ENCODE measurements around the gene ZNF335. TPM values are rescaled to one million over a fixed set of nuclear protein-coding genes. Genes with fewer than 3 reads are reported as not detected.
A peak's percentile ranks its signal among the peaks of the same experiment; 100 is the strongest.

Gene ZNF335, protein sequence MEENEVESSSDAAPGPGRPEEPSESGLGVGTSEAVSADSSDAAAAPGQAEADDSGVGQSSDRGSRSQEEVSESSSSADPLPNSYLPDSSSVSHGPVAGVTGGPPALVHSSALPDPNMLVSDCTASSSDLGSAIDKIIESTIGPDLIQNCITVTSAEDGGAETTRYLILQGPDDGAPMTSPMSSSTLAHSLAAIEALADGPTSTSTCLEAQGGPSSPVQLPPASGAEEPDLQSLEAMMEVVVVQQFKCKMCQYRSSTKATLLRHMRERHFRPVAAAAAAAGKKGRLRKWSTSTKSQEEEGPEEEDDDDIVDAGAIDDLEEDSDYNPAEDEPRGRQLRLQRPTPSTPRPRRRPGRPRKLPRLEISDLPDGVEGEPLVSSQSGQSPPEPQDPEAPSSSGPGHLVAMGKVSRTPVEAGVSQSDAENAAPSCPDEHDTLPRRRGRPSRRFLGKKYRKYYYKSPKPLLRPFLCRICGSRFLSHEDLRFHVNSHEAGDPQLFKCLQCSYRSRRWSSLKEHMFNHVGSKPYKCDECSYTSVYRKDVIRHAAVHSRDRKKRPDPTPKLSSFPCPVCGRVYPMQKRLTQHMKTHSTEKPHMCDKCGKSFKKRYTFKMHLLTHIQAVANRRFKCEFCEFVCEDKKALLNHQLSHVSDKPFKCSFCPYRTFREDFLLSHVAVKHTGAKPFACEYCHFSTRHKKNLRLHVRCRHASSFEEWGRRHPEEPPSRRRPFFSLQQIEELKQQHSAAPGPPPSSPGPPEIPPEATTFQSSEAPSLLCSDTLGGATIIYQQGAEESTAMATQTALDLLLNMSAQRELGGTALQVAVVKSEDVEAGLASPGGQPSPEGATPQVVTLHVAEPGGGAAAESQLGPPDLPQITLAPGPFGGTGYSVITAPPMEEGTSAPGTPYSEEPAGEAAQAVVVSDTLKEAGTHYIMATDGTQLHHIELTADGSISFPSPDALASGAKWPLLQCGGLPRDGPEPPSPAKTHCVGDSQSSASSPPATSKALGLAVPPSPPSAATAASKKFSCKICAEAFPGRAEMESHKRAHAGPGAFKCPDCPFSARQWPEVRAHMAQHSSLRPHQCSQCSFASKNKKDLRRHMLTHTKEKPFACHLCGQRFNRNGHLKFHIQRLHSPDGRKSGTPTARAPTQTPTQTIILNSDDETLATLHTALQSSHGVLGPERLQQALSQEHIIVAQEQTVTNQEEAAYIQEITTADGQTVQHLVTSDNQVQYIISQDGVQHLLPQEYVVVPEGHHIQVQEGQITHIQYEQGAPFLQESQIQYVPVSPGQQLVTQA (N-terminal part only)
- 7.2 and 11.1 TPM in 2 replicates for total RNA-seq (2014; rRNA removed; shearing (Covaris generic))

GRCh38 chr20:45971675-45972499 is at the start of gene ZNF335:
TSS of gene ZNF335 (minus strand) at chr20:45972203. CDS start at chr20:45971410, 793 bp downstream.
- in situ Hi-C loops (cut with HindIII; ENCODE audit: low sequenced_read_pairs): no loop called here
- DNase-seq (ENCODE audit: low spot score): peak; percentile 96

- in situ Hi-C loops (cut with HindIII; ENCODE audit: low sequenced_read_pairs): no loop called here
Measured at GRCh38 chr20:46020555-46020954, 48.6 kb upstream of the ZNF335 start.

GRCh38 chr20:46018611-46019010 is 46.6 kb upstream of the ZNF335 start:
- DNase-seq (ENCODE audit: low spot score): no peak
- in situ Hi-C loops (cut with HindIII; ENCODE audit: low sequenced_read_pairs): no loop called here

More at GRCh38 chr20:46020555-46020954, 48.6 kb upstream of the ZNF335 start:
- DNase-seq (ENCODE audit: low spot score): no peak

- no peak for DNase-seq (ENCODE audit: low spot score)
- in situ Hi-C loops (cut with HindIII; ENCODE audit: low sequenced_read_pairs): no loop called here
Measured at GRCh38 chr20:46018112-46018511, 46.1 kb upstream of the ZNF335 start.

DNA sequence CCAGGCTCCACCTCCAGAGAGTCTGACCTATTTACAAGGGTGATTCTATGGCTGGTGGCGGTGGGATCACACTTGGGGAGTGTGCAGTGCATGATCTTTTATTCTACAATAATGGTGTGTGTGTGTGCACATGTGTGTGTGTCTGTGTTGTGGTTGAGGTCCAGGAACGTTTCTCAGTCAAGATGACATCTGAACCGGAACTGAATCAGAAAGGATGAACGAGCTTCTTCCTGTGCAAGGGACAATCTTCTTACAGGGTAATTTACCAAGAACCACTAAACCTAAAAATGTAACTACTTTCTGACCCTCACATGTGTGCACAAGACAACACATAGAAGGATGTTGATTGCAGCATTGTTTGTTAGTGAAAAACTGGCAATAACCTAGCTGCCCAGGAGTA is 45.3 kb upstream of the ZNF335 start:
- in situ Hi-C loops (cut with HindIII; ENCODE audit: low sequenced_read_pairs): no loop called here
- DNase-seq (ENCODE audit: low spot score): no peak

DNA sequence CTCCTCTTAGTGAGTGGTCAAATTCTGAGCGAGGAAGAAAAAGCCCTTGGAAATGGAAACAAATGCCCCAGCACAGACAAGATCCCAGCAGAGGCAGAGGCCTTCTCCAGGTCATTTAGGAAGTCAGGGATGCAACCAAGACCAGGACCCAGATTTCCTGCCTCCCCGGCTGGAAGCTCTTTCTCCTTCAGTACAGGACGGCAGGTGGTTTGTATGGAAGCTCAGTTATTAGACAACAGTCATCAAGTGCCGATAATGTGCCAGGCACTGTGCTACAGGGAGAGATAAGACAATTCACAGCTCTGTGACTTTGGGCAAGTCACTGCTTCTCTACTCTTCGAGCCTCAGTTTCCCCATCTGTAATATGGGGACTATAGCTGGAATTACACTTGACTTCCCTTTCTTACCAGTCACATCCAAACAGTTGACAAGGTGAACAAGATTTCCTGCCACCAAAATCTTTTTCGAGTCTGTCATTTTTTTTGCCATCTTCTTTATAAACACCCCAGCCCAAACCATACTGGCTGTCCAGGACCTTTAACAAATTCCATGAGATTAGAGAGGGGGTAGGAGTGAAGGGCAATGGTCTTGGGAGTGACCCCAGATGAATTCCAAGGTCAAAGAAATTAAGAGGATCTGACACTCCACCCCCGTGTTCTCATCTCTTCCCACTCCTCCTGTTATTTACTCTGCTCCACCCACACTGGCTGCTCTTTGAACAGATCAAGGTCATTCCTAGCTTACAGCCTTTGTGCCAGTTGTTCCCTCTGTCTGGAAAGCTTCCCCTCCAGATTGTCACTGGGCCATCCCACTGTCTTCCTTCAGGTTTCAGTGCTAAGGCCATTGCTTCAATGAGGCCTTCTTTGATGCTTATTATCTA is 42.8 kb upstream of the ZNF335 start:
- in situ Hi-C loops (cut with HindIII; ENCODE audit: low sequenced_read_pairs): no loop called here
- no peak for DNase-seq (ENCODE audit: low spot score)

- in situ Hi-C loops (cut with HindIII; ENCODE audit: low sequenced_read_pairs): no loop called here
- DNase-seq (ENCODE audit: low spot score): peak; percentile 41
Measured at GRCh38 chr20:46013829-46014516, 42.0 kb upstream of the ZNF335 start.

GRCh38 chr20:46013322-46013828 is 41.4 kb upstream of the ZNF335 start:
- in situ Hi-C loops (cut with HindIII; ENCODE audit: low sequenced_read_pairs): no loop called here

GRCh38 chr20:46012921-46013320 is 40.9 kb upstream of the ZNF335 start:
- in situ Hi-C loops (cut with HindIII; ENCODE audit: low sequenced_read_pairs): no loop called here
- no peak for DNase-seq (ENCODE audit: low spot score)

More at GRCh38 chr20:46013322-46013828, 41.4 kb upstream of the ZNF335 start:
- no peak for DNase-seq (ENCODE audit: low spot score)

- DNase-seq (ENCODE audit: low spot score): no peak
- in situ Hi-C loops (cut with HindIII; ENCODE audit: low sequenced_read_pairs): no loop called here
Measured at GRCh38 chr20:46011631-46012482, 39.9 kb upstream of the ZNF335 start.

DNA sequence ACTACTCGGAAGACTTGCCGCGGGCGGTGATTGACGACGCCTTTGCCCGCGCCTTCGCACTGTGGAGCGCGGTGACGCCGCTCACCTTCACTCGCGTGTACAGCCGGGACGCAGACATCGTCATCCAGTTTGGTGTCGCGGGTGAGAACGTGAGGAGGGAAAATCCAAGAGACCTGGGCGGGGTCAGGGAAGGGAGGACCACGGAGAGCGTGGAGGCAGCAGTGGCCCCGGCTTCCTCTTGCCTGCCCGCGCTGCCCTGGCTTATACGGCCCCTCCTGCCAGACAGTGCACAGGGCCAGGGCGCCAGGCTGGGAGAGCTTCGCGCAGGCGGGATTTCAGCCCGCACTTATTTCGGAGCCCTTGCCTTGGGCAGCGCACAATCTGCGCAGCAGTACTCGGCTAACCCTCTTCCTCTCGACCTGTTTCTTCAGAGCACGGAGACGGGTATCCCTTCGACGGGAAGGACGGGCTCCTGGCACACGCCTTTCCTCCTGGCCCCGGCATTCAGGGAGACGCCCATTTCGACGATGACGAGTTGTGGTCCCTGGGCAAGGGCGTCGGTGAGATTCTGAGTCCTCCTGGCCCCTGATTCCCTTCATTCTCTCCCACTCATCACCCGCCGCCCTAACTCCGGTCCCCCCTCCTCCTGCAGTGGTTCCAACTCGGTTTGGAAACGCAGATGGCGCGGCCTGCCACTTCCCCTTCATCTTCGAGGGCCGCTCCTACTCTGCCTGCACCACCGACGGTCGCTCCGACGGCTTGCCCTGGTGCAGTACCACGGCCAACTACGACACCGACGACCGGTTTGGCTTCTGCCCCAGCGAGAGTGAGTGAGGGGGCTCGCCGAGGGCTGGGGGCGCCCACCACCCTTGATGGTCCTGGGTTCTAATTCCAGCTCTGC is 38.7 kb upstream of the ZNF335 start:
- no peak for DNase-seq (ENCODE audit: low spot score)

DNA sequence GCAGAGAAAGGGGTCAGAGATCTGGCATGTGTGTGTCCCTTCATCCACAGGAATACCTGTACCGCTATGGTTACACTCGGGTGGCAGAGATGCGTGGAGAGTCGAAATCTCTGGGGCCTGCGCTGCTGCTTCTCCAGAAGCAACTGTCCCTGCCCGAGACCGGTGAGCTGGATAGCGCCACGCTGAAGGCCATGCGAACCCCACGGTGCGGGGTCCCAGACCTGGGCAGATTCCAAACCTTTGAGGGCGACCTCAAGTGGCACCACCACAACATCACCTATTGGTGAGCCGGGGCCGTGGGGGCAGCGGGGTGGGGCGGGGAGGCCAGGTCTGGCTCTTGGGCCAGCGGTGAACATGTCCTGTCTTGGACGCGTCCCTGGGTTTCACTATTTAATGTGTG is 37.8 kb upstream of the ZNF335 start:
- in situ Hi-C loops (cut with HindIII; ENCODE audit: low sequenced_read_pairs): no loop called here
- no peak for DNase-seq (ENCODE audit: low spot score)

More for the DNA sequence above, 38.7 kb upstream of the ZNF335 start:
- in situ Hi-C loops (cut with HindIII; ENCODE audit: low sequenced_read_pairs): no loop called here

GRCh38 chr20:46007671-46008070 is 35.7 kb upstream of the ZNF335 start:
- DNase-seq (ENCODE audit: low spot score): no peak
- in situ Hi-C loops (cut with HindIII; ENCODE audit: low sequenced_read_pairs): no loop called here

DNA sequence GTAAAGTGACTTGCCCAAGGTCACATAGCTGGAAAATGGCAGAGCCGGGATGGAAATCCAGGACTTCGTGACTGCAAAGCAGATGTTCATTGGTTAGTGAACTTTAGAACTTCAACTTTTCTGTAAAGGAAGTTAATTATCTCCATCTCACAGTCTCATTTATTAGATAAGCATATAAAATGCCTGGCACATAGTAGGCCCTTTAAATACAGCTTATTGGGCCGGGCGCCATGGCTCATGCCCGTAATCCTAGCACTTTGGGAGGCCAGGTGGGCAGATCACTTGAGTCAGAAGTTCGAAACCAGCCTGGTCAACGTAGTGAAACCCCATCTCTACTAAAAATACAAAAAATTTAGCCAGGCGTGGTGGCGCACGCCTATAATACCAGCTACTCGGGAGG is 35.0 kb upstream of the ZNF335 start:
- DNase-seq (ENCODE audit: low spot score): no peak
- in situ Hi-C loops (cut with HindIII; ENCODE audit: low sequenced_read_pairs): no loop called here
